GM12864 (cell line): ENCODE results near the gene CYB5R4.

Experiments
- DNase-seq: peaks from one replicate; pipeline ENCODE4 v3.0.0-alpha.2; 2011; ENCODE audit warnings: low read depth
- H3K4me3 ChIP-seq: 2 replicates; pipeline ENCODE4 v1.5.1; 2011; ENCODE audit warnings: mild to moderate bottlenecking, low read depth, low read length, control low read depth
- TF ChIP-seq, protein P1 (sequence below): IDR thresholded peaks from 2 replicates; pipeline ENCODE4 v1.5.1; 2011; ENCODE audit warnings: low read depth, mild to moderate bottlenecking, moderate library complexity, low read length, control low read depth, inconsistent platforms; ENCODE audit errors: missing control alignments

CYB5R4 gene

DNA sequence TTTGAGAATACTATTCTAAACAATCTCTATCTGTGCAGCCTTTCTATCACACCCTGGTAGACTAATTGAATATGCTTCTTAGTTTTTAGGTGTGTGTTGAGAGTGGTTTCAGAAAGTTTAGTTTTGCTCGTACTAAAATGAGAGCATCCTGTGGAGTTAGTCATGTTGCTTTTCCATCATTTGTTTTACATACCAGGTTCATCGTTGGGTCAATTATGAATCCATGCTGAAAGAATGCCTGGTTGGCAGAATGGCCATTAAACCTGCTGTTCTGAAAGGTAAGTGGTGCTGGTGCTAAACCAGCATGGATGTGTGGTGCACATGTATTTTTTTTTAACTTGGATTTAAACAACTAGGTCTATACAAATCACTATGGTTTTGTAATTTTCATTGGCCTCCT is 49.3 kb downstream of the CYB5R4 start:
- DNase-seq, result no peak
- TF ChIP-seq, protein P1, sequence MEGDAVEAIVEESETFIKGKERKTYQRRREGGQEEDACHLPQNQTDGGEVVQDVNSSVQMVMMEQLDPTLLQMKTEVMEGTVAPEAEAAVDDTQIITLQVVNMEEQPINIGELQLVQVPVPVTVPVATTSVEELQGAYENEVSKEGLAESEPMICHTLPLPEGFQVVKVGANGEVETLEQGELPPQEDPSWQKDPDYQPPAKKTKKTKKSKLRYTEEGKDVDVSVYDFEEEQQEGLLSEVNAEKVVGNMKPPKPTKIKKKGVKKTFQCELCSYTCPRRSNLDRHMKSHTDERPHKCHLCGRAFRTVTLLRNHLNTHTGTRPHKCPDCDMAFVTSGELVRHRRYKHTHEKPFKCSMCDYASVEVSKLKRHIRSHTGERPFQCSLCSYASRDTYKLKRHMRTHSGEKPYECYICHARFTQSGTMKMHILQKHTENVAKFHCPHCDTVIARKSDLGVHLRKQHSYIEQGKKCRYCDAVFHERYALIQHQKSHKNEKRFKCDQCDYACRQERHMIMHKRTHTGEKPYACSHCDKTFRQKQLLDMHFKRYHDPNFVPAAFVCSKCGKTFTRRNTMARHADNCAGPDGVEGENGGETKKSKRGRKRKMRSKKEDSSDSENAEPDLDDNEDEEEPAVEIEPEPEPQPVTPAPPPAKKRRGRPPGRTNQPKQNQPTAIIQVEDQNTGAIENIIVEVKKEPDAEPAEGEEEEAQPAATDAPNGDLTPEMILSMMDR, result no peak
- no peak overlapping the region for H3K4me3 ChIP-seq

DNA sequence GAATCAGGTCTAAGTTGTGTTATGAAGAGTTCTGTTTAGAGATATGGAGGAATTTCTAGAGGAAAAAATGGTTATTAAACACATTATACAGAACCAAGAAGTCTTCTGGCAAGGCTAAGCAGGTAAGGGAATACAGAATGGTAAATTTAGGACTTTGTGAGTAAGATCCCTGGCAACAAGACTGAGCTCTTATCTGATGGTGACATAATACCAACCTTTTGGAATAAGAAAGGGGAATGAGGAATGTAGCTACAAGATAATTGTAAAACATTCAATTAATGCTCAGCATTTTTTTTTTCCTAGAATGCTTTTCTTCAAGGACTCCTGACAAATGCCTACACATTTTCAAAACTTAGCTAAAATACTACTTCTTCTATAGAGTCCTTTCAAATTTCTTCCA is 51.8 kb downstream of the CYB5R4 start:
- no peak for DNase-seq
- TF ChIP-seq, protein P1, result no peak
- H3K4me3 ChIP-seq, result no peak overlapping the region

DNA sequence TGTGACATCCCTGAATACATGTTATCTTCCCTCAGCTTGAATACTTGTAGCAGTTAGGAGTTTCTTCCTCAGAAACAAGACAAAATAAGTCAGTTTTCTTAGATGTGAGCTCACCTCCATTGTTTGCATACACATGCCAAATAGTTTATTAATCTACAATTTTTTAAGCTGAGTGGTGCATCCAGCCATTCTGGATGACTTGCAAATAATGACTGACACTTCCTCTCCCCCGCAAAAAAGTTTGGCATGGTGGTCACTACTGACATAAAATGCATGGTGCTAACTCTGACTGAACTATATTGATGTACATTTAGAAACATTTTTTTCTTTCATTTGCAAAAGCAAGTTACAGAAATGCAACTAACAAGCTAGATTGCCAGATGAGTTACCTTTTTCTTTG is 55.5 kb downstream of the CYB5R4 start:
- TF ChIP-seq, protein P1, result no peak
- DNase-seq, result no peak
- H3K4me3 ChIP-seq, result no peak overlapping the region

DNA sequence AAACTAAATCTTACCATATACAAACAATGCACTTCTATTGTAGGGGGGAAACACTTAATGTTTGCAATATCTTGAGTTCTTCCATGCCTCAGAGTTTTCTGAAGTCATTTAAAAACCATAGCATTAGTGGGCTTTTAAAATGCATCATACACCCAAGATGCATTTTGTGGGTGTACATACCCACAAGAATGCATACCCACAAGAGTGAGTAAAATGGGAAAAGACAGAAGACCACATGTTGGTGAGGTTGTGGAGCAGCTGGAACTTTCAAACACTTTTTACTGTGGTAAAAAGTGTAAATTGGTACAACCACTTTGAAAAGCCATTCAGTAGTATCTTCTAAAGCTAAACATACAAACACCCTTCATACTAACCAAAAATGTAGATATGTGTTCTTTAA is 57.5 kb downstream of the CYB5R4 start:
- TF ChIP-seq, protein P1, result no peak
- no peak overlapping the region for H3K4me3 ChIP-seq
- no peak for DNase-seq

DNA sequence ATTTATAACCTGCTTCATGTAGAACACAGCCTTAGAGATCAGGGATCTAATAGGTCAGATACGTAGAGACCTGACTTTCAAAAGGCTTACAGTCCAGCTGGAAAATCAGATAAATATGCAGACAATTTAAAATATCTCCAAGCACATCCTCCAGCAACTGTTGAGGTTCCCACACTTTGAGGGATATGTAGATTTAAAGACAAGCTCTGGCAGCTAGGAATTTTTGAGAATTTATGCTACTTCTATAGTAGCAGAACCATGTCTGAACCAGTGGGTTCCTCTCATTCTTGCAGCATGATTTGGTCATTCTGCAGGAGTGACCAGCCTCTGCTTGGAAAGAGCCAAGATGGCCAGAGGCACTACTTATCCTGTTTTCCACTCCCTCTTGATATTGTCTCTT is 60.5 kb downstream of the CYB5R4 start:
- DNase-seq, result no peak
- no peak overlapping the region for H3K4me3 ChIP-seq
- TF ChIP-seq, protein P1, result no peak

DNA sequence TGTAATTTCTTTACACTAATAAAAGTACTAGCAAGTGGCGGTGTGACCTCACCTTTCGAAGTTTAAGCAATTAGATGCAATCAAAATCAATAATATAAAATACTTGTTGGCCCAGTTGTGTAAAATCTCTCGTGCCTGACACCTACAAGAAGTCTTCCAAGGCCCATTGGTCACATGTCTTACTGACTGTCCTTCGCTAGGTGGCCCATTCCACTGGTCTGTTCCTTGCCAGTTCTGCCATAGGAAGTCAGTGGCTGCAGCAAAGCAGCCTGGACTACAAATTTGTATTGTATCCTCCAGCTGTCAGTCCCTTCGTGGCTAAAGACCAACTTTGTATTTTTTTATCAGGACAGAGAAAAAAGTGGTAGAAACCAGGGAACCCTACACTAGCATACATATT is 61.8 kb downstream of the CYB5R4 start:
- DNase-seq, result no peak
- H3K4me3 ChIP-seq, result no peak overlapping the region
- TF ChIP-seq, protein P1, result no peak

DNA sequence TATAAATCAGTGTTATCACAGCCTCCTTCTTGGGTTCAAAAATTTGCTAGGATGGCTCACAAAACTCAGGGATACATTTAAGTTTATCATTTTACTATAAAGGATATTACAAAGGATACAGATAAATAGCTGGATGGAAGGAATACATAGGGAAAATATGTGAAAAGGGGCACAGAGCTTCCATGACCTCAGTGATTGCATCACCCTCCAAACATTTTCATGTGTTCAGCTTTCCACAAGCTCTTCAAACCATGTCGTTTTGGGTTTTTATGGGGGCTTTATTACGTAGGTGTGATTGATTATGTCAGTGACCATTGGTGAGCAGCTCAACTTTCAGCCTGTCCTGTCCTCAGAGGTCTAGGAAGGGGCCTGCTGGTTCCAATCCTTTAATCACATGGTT is 68.0 kb downstream of the CYB5R4 start:
- DNase-seq, result no peak
- H3K4me3 ChIP-seq, result no peak overlapping the region
- TF ChIP-seq, protein P1, result no peak
